DMS 273 (cell line): ENCODE data around the gene SLC37A2.

ENCODE experiments used
- DNase-seq: peaks from one replicate; lab custom pipeline; 2025; ENCODE audit not compliant: unreplicated experiment; lab: John Stamatoyannopoulos, UW

The SLC37A2 gene

GRCh38 chr11:125070699-125071254 is 7.7 kb downstream of the SLC37A2 start:
- DNase-seq, result no peak

DNA sequence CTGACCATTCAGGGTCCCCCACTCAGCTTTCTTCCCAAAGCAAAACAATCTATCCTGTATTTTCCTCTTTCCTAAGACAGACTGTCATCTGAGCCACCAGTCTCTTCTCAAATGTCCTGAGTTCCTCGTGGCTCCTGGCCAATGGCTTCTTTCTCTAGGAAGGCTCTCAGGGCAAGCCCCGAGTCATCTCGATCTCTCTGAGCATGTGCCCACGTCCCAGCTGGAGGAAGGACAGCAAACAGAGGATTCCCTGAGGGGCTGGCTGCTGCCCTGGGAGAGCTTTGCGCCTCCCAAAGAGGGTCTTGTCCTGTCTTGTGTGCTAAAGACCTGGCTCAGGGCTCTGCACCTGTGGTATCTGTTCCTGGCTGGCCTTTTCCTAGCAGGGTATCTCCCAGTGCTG is 8.3 kb downstream of the SLC37A2 start:
- DNase-seq, result no peak

DNA sequence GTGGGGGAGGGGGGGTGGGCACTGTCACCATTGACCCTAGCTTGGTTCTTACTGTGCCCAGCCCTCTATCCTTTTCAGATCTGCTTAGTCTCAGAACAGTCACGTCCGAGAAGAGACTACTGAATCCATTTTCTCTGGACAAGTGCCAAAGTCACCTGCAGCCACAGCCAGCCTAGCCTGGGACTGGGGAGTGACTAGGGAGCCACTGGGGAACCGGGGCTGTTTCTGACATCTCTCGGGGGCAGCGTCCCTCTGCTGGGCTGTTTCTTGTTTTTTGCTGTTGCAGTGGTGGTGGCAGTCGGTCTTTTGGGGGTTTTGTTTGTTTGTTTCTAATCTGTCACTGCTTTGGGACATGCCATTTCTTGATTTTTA is 8.7 kb downstream of the SLC37A2 start:
- DNase-seq, result no peak

- no peak for DNase-seq
These were observed 9.3 kb downstream of the SLC37A2 start for GRCh38 chr11:125072218-125072960.

GRCh38 chr11:125072961-125073590 is 10.0 kb downstream of the SLC37A2 start:
- no peak for DNase-seq

GRCh38 chr11:125073616-125074483 is 10.7 kb downstream of the SLC37A2 start:
- DNase-seq, result no peak

GRCh38 chr11:125074511-125075241 is 11.6 kb downstream of the SLC37A2 start:
- no peak for DNase-seq

DNA sequence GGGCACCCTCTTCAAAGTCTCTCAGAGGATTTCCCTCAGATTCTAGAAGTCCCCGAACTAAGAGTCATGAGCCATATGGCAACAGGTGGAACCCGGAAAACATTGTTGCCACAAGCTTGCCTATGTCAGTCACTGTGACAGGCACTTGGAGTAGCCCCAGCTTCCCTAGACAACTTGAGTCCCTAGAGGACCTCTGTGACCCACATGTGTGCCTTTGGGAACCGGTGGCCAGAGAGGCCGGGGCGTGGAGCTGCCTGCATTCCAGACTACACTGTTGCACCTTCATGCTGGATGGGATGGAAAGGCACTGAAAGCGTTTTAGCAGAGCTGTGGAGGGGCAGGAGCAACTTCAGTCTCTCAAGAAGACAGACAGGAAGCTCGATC is 12.1 kb downstream of the SLC37A2 start:
- no peak for DNase-seq

- DNase-seq, result no peak
These were observed 12.8 kb downstream of the SLC37A2 start for GRCh38 chr11:125075900-125076317.

- no peak for DNase-seq
These were observed 13.4 kb downstream of the SLC37A2 start for GRCh38 chr11:125076378-125076945.

DNA sequence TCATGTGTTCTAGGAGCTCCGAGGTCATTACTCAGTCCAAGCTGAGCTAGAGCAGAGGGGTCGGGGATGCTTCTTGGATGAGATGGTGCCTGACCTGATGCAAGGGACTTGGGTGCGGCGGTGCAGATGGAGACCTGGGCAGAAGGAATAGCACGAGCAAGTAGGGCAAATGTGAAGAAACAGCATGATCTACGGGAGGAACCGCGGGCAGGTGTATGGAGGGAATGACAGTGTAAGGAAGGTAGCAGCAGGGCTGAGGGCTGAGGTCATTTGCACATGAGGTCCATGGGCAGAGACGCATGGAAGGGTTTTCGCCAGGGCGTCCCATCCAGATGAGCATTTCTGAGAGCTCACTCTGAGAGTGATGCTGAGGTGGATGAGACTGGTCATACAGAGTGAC is 14.9 kb downstream of the SLC37A2 start:
- no peak for DNase-seq

DNA sequence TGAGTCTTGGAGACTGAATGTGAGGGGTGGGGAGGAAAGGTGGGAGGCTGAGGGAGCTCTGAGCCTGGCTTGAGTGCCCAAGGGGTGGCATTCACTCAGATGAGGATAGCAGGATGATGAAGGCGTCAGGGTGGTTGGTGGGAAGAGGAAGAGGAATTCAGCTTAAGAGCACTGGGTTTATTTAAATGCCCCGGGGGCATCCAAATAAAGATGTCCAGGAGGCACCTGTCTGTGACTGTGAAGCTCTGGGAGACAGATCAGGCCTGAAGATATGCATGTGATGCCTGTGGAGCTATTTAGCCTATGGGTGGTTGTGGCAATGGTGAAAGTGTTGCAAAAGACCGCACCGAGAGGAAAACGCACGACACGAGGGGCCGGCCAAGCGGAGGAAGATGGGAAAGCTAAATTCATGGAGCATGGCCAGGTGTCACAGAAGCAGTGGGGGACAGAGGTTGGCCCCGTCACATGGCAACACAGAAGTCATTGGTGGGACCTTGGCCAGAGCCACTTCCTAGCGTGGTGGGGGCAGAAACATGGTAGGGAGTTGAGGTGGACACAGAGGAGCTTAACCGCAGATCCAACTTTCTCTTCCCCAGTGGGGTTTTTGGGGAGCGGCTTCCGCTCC is 15.5 kb downstream of the SLC37A2 start:
- DNase-seq, result no peak

DNA sequence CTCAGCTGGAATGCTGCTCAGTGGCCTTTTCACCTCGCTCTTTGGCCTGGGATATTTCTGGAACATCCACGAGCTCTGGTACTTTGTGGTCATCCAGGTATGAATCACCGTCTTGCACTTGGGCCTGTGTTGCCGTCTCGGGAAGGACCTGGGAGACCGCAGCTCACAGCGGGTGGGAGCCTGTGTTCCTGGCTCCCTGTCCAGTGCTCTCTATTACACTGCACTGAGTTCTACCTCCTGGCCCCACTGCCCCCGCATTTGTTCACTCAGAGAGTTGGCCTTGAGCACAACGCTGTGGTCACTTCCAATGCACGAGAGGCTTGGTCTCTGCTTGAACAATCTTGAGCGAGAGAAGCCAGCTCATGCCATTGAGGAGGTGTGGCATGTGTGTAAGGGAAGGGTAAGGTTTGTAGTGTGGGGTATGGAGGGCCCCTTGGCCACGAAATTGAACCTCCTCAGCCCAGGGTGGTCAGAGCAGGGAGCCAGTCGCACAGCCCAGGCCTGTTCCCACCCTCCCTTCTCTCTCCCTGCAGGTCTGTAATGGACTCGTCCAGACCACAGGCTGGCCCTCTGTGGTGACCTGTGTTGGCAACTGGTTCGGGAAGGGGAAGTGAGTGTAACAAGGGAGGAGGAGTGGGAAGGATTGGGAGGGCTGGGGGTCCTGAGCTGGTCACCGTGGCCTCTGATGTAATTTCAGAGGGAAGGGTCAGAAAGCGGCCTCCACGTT is 16.2 kb downstream of the SLC37A2 start:
- no peak for DNase-seq

GRCh38 chr11:125079878-125080530 is 16.9 kb downstream of the SLC37A2 start:
- DNase-seq, result no peak

- DNase-seq, result no peak
These were observed 17.4 kb downstream of the SLC37A2 start for GRCh38 chr11:125080531-125080911.

DNA sequence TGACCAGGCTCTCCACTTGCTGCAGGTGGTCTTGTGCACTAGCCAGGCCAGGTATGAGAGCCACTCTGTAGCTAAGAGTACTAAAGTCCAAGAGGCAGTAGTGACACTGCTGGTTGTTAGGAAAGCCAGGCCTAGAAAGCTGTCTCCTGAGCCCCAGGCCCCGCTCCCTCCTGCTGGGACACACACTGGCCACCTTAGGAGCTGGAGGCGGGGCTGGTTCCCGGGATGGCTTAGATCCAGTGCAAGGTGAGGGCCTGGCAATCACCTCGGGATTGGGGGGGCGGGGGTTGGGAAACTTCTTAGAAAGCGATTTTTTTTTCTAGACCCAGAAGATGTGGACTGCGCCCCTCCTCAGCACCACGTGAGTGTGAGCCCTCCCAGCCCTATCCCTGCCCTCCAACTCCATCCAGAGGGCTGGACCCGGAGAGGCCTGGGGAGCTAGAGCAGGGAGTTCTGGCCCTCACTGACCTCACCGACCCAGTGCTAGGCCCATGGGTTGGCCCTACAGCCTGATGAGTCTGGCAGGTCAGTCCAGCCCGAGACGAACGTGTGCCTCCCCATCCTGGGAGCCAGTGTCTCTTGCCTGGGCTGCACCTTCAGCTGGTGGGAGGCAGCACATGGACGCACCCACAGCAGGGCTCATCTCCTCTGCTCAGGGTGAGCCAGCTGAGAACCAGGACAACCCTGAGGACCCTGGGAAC is 18.1 kb downstream of the SLC37A2 start:
- no peak for DNase-seq

DNA sequence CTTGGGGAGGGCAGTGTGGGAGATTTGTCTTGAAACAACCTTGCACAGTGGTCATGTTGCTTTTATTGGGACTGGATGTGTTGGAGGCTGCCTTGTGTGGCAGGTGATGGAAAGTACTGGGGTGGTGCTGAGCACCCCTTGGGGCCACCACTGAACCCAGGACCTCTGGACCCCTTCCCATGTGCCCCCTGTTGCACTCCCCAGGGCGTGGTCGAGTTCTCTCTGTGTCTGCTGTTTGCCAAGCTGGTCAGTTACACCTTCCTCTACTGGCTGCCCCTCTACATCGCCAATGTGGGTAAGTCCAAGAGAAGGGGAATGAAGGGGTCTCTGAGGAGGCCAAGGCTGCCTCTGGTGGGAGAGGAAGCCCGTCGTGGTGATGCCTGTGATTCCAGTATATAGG is 18.9 kb downstream of the SLC37A2 start:
- DNase-seq, result no peak

DNA sequence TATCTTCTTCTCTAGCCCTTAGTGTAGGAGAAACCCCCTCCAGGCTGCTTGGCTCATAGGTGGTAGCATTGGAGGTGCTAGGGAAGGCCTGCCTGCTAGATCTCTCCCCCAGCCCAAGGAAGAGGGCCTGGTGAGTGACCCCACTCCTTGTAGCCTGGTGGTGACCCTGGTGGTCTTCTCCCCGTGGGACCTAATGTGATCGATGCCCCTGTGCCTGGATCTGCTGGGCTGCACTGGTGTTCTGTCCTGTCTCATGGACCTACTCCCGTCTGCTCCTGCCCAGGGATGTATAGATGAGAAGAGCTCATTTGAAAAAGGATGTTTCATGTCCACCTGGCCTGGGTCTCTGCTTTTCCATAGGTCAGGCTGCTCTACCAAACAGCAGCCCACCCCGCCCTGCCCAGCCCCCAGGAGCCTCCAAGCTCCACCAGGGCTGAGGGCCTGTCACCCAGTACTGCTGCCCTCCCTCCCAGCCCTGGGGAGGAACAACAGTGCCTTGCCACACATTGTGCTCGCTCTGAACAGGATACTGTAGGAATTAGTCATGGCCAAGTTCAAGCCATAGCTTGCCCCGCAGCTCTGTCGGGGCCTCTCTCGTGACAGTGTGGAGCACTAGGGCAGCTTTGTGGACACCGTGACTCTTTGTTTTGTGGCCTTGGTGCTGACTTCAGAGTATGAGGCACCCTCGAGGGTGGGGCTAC is 19.7 kb downstream of the SLC37A2 start:
- no peak for DNase-seq
